Upper lobe of right lung (tissue), 1 donor: ENCODE data around the gene MRPL28. TPM values are rescaled to one million over a fixed set of nuclear protein-coding genes. Genes with fewer than 3 reads are reported as not detected.
A peak's percentile ranks its signal among the peaks of the same experiment; 100 is the strongest.

Experiments used
- ATAC-seq: fragments of 200-7000 bp; cut with Tn5 transposase; one replicate; pipeline ENCODE4 v1.9.1; 2020; ENCODE audit warnings: mild to moderate bottlenecking, moderate library complexity
- DNase-seq: peaks from one replicate; pipeline ENCODE4 v3.0.0-alpha.2; 2020
- H3K27ac ChIP-seq: fragments of 200-600 bp; one replicate; pipeline ENCODE4 v1.8.0; 2022
- H3K27me3 ChIP-seq: fragments of 200-600 bp; one replicate; pipeline ENCODE4 v1.8.0; 2022; ENCODE audit warnings: mild to moderate bottlenecking
- H3K36me3 ChIP-seq: fragments of 200-600 bp; one replicate; pipeline ENCODE4 v1.8.0; 2022
- H3K4me1 ChIP-seq: fragments of 200-600 bp; one replicate; pipeline ENCODE4 v1.8.0; 2022
- H3K4me3 ChIP-seq: fragments of 200-600 bp; one replicate; pipeline ENCODE4 v1.8.0; 2022; ENCODE audit warnings: mild to moderate bottlenecking
- H3K9me3 ChIP-seq: fragments of 200-600 bp; one replicate; pipeline ENCODE4 v1.8.0; 2022
- CTCF ChIP-seq: fragments of 200-600 bp; IDR thresholded peaks from one replicate; pipeline ENCODE4 v1.8.0; 2022; ENCODE audit warnings: antibody characterized with exemption
- intact Hi-C: fragments of 100-400 bp; cut with DNase I; formaldehyde crosslinking; loops from one replicate; pipeline ENCODE4 v1.11.0; 2022
- total RNA-seq: library from RNA; stranded (reverse); fragmentation: NEBNext Ultra II Directional; extraction: Animal tissue kit (Norgen Biotek cat#: 25700); gene quantifications from one replicate; pipeline ENCODE4 v1.2.1, GENCODE V29; 2021
- donor health status: DM: no; HTN: yes; CAD: no; lungs with severe emphysema.

The MRPL28 gene
- total RNA-seq, 1 donor from 2014 or later = 39.0 TPM

GRCh38 chr16:386641-387156, 16.4 kb upstream of the MRPL28 start:
- TF ChIP-seq CTCF = no peak
- intact Hi-C loops = no loop called here
- no peak overlapping the region for H3K4me3 ChIP-seq
- ATAC-seq (no peak), DNase-seq (no peak)
- no peaks in the 10 kb centered on the region for H3K9me3 ChIP-seq
- no peaks in the 10 kb centered on the region for H3K27me3 ChIP-seq
- no peaks in the 10 kb centered on the region for H3K36me3 ChIP-seq
- H3K27ac ChIP-seq = no peak overlapping the region
- H3K4me1 ChIP-seq = peaks cover 10% of the 10 kb centered on the region

GRCh38 chr16:383326-384051, 13.2 kb upstream of the MRPL28 start:
- H3K9me3 ChIP-seq = no peaks in the 10 kb centered on the region
- H3K27ac ChIP-seq = peak overlapping the region; percentile 61
- intact Hi-C loops = no loop called here
- TF ChIP-seq CTCF = no peak
- no peaks in the 10 kb centered on the region for H3K27me3 ChIP-seq
- ATAC-seq (peak; percentile 12), DNase-seq (no peak)
- peaks cover 29% of the 10 kb centered on the region for H3K4me1 ChIP-seq
- H3K36me3 ChIP-seq = no peaks in the 10 kb centered on the region
- peak overlapping the region; percentile 80 for H3K4me3 ChIP-seq

- Histone ChIP-seq H3K4me1 (peaks cover 29% of the 10 kb centered on the region), H3K36me3 (peaks cover 4% of the 10 kb centered on the region), H3K27ac (peak within 1 kb of the TSS; percentile 66), H3K27me3 (no peaks in the 10 kb centered on the region), H3K9me3 (no peaks in the 10 kb centered on the region), H3K4me3 (peak within 1 kb of the TSS; percentile 93)
- peak; percentile 88 for DNase-seq
- intact Hi-C loops = no loop called here
- TF ChIP-seq CTCF = no peak
- ATAC-seq = peak; percentile 79
Observed at GRCh38 chr16:381789-382717, 11.7 kb upstream of the MRPL28 start, which contains the start of gene PGAP6. Gene PGAP6, minus strand, starts transcription at chr16:381978. Its CDS starts 157 bp downstream, at chr16:381821.

GRCh38 chr16:381012-381788, 10.9 kb upstream of the MRPL28 start:
- H3K27ac ChIP-seq = peak overlapping the region; percentile 66
- peaks cover 13% of the 10 kb centered on the region for H3K36me3 ChIP-seq
- intact Hi-C loops = no loop called here
- H3K9me3 ChIP-seq = no peaks in the 10 kb centered on the region
- peak; percentile 21 for ATAC-seq
- H3K4me1 ChIP-seq = peaks cover 29% of the 10 kb centered on the region
- no peak for TF ChIP-seq CTCF
- peak; percentile 80 for DNase-seq
- H3K4me3 ChIP-seq = peak overlapping the region; percentile 93
- H3K27me3 ChIP-seq = no peaks in the 10 kb centered on the region

GRCh38 chr16:380762-381011, 10.3 kb upstream of the MRPL28 start:
- Histone ChIP-seq H3K27me3 (no peaks in the 10 kb centered on the region), H3K4me3 (peak overlapping the region; percentile 93), H3K4me1 (peaks cover 29% of the 10 kb centered on the region), H3K36me3 (peaks cover 18% of the 10 kb centered on the region), H3K9me3 (no peaks in the 10 kb centered on the region), H3K27ac (peak overlapping the region; percentile 66)
- no peak for DNase-seq
- intact Hi-C loops = no loop called here
- TF ChIP-seq CTCF = no peak
- peak; percentile 6 for ATAC-seq
